Smooth muscle cell (in vitro differentiated cells): Measurements from ENCODE around the gene ABCA3. TPM values are rescaled to one million over a fixed set of nuclear protein-coding genes. Genes with fewer than 3 reads are reported as not detected.

Source experiments
- DNase-seq: peaks from one replicate; lab custom pipeline; 2025; ENCODE audit not compliant: unreplicated experiment; lab: John Stamatoyannopoulos, UW
- H2AFZ ChIP-seq: fragments of 200-600 bp; sonication (generic); 2 replicates; pipeline ENCODE4 v1.6.0; 2016; ENCODE audit warnings: antibody characterized with exemption, low read depth, mild to moderate bottlenecking
- H3F3A ChIP-seq: fragments of 200-600 bp; sonication (generic); 2 replicates; pipeline ENCODE4 v1.6.0; 2017; ENCODE audit warnings: antibody characterized with exemption, low read depth
- H3K27ac ChIP-seq: fragments of 200-600 bp; sonication (generic); 2 replicates; pipeline ENCODE4 v1.5.1; 2016; ENCODE audit warnings: low read depth, mild to moderate bottlenecking
- H3K27me3 ChIP-seq: fragments of 200-600 bp; sonication (generic); 2 replicates; pipeline ENCODE4 v1.6.1; 2016; ENCODE audit warnings: low read depth, mild to moderate bottlenecking
- H3K36me3 ChIP-seq: fragments of 200-600 bp; sonication (generic); 2 replicates; pipeline ENCODE4 v1.5.1; 2016; ENCODE audit warnings: low read depth
- H3K4me1 ChIP-seq: fragments of 200-600 bp; sonication (generic); 2 replicates; pipeline ENCODE4 v1.5.1; 2016; ENCODE audit warnings: low read depth
- H3K4me2 ChIP-seq: fragments of 200-600 bp; sonication (generic); 2 replicates; pipeline ENCODE4 v1.6.0; 2016; ENCODE audit warnings: mild to moderate bottlenecking
- H3K4me3 ChIP-seq: fragments of 200-600 bp; sonication (generic); 2 replicates; pipeline ENCODE4 v1.5.1; 2016; ENCODE audit warnings: mild to moderate bottlenecking
- H3K79me2 ChIP-seq: fragments of 200-600 bp; sonication (generic); 2 replicates; pipeline ENCODE4 v1.6.0; 2016; ENCODE audit warnings: low read depth, mild to moderate bottlenecking
- H3K9ac ChIP-seq: fragments of 200-600 bp; sonication (generic); 2 replicates; pipeline ENCODE4 v1.6.0; 2016; ENCODE audit warnings: low read depth
- H3K9me3 ChIP-seq: fragments of 200-600 bp; sonication (generic); replicated peaks from 2 replicates; pipeline ENCODE4 v1.5.1; 2016; ENCODE audit warnings: low read depth
- H4K20me1 ChIP-seq: fragments of 200-600 bp; sonication (generic); 2 replicates; pipeline ENCODE4 v1.6.0; 2016; ENCODE audit warnings: low read depth
- WGBS: methylation state at CpG from one replicate; pipeline ENCODE4 v1.1.7; 2016; ENCODE audit warnings: low lambda C conversion rate; 5-methylcytosine and 5-hydroxymethylcytosine counted together
- polyA plus RNA-seq: library from polyadenylated mRNA; unstranded; fragments of >200 nt; fragmentation: Nextera tagmentation; extraction: Ambion mirVana; gene quantifications from 2 replicates; pipeline ENCODE4 v1.2.1, GENCODE V29; 2016
- total RNA-seq: library from RNA; depleted of rRNA; stranded (reverse); fragments of >200 nt; gene quantifications from 2 replicates; pipeline ENCODE4 v1.2.3, GENCODE V29; 2014
- TF ChIP-seq, protein P1 (sequence below): fragments of 200-600 bp; sonication (generic); IDR thresholded peaks from 2 replicates; pipeline ENCODE4 v1.5.1; 2017; ENCODE audit warnings: borderline replicate concordance, mild to moderate bottlenecking, antibody characterized with exemption; ENCODE audit not compliant: insufficient read depth, poor library complexity, severe bottlenecking

Gene ABCA3
- total and polyA plus RNA-seq, 2 experiments from 2014 or later: 1.4 to 2.2 TPM

DNA sequence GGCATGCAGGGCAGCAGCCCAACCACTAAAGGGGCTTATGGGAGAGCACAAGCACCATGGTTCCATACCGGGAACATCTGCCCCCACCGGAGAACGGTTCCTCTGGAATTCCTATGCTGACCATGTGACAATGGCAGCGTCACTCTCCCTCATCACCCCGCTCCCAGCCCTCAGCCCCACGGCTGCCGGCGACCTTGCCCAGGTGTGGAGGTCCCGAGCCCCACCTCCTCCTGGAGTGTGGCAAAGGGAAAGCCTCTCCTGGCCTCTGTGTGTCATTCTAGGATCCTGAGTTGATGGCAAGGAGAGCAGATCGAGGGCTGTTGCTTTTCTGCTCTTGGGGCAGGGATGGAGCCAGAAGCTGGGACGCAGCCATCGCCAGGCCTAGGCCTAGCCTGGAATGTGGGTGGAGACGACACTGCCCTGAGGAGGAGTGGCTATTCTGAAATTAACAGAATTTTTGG is 54.8 kb downstream of the ABCA3 start:
- Histone ChIP-seq H3K4me1 (no peaks in the 10 kb centered on the region), H3K79me2 (no peaks in the 10 kb centered on the region), H3K36me3 (no peaks in the 10 kb centered on the region), H3F3A (no peaks in the 10 kb centered on the region), H3K27me3 (peaks cover 2% of the 10 kb centered on the region), H2AFZ (no peak overlapping the region), H3K27ac (no peak overlapping the region), H3K4me2 (no peak overlapping the region), H3K9me3 (no peaks in the 10 kb centered on the region), H4K20me1 (no peaks in the 10 kb centered on the region), H3K4me3 (no peak overlapping the region), H3K9ac (no peak overlapping the region)
- 92% methylated on average over 13 of the region's 13 CpGs for WGBS
- no peak for DNase-seq
- TF ChIP-seq, protein P1, sequence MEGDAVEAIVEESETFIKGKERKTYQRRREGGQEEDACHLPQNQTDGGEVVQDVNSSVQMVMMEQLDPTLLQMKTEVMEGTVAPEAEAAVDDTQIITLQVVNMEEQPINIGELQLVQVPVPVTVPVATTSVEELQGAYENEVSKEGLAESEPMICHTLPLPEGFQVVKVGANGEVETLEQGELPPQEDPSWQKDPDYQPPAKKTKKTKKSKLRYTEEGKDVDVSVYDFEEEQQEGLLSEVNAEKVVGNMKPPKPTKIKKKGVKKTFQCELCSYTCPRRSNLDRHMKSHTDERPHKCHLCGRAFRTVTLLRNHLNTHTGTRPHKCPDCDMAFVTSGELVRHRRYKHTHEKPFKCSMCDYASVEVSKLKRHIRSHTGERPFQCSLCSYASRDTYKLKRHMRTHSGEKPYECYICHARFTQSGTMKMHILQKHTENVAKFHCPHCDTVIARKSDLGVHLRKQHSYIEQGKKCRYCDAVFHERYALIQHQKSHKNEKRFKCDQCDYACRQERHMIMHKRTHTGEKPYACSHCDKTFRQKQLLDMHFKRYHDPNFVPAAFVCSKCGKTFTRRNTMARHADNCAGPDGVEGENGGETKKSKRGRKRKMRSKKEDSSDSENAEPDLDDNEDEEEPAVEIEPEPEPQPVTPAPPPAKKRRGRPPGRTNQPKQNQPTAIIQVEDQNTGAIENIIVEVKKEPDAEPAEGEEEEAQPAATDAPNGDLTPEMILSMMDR: no peak

DNA sequence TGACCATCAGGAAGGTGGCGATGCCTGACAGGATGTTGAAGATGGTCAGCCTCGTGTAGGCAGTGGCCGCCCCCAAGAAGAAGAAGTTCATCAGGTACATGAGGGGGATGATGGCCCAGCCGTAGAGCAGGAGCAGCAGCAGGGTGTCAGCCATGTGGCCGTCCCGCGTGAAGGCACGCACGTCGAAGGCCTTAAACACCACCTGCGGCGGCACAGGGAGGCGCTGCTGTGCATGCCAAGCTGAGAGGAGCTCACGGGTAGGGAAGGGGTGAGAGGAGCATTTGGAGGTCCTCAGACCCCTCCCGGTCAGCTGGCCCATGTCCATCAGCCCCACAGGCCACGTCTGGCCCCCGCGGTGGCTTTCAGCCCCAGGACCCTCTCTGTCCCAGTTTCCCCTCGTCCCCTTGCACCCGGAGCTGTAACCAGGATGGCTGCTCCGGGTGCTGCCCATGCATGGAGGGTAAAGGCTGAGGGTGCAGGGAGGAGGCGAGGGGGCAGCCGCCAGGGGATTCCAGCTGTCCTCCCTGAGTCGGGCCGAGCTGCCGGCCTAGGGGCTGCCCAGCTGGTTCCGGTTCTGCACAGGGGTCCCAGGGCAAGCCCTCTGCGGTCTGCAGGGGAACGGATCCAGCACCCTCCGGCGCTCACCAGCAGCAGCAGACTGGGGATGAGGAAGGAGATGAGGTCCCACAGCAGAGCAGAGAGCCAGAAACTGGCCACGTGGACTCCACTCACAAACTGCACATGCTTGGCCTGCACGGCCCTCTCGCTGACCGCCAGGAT is 55.5 kb downstream of the ABCA3 start:
- TF ChIP-seq, protein P1: no peak
- Histone ChIP-seq H3K79me2 (no peaks in the 10 kb centered on the region), H3K9ac (no peak overlapping the region), H3K4me1 (no peaks in the 10 kb centered on the region), H2AFZ (no peak overlapping the region), H3K27ac (no peak overlapping the region), H3K27me3 (peaks cover 2% of the 10 kb centered on the region), H3K4me2 (no peak overlapping the region), H3F3A (no peaks in the 10 kb centered on the region), H3K4me3 (no peak overlapping the region), H3K9me3 (no peaks in the 10 kb centered on the region), H4K20me1 (no peaks in the 10 kb centered on the region), H3K36me3 (no peaks in the 10 kb centered on the region)
- DNase-seq: no peak
- 94% methylated on average over 35 of the region's 35 CpGs for WGBS

DNA sequence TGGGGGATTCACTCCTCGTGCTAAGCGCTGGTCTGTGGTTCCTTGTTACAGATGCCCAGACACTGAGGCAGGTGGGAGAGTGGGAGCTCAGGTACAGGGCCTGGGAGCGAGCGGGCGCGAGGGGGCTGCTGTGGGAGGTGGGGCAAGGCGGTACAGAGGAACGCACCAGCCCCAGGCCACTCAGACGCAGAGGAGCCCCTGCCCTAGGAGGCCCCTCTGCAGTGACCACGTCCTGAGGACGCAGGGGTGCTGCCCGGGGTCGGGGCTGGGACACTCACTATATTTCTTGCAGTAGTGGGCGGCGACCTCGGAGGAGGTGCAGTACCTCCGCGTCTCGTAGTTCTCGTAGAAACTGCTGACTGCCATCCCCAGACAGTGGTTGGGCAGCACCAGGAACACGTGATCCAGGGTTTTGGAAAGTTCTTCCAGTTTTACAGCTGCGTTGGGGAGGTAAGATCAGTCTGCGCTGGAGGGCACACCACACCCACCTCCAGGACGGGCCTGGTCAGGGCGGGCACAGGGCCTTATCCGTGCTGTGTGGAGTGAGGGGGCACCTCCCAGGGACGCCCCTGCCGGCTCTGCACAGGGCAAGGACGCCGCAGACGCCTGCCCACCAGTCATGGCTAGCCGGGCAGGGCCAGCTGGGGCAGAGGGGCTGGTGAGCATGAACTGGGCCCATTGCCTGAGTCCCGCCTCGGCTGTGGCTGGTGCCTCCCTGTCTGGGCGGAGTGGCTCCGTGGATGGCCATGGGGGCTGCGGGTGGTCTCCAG is 56.3 kb downstream of the ABCA3 start:
- Histone ChIP-seq H3K9me3 (no peaks in the 10 kb centered on the region), H3K36me3 (no peaks in the 10 kb centered on the region), H3F3A (no peaks in the 10 kb centered on the region), H3K4me1 (no peaks in the 10 kb centered on the region), H3K27me3 (peaks cover 2% of the 10 kb centered on the region), H4K20me1 (no peaks in the 10 kb centered on the region), H2AFZ (no peak overlapping the region), H3K79me2 (no peaks in the 10 kb centered on the region), H3K4me3 (no peak overlapping the region), H3K4me2 (no peak overlapping the region), H3K27ac (no peak overlapping the region), H3K9ac (no peak overlapping the region)
- TF ChIP-seq, protein P1: no peak
- DNase-seq: no peak
- WGBS: 93% methylated on average over 26 of the region's 37 CpGs
